Skeletal muscle satellite cell (primary cell): Measurements from ENCODE around the gene RAB11FIP2.
A peak's percentile ranks its signal among the peaks of the same experiment; 100 is the strongest.

Experiments used
- H3K27me3 ChIP-seq: 2 replicates; pipeline ENCODE4 v1.7.0; 2013; ENCODE audit warnings: low read length; ENCODE audit not compliant: control insufficient read depth, insufficient read depth
- H3K36me3 ChIP-seq: 2 replicates; pipeline ENCODE4 v1.7.0; 2013; ENCODE audit warnings: mild to moderate bottlenecking, control low read depth, low read length; ENCODE audit not compliant: insufficient read depth
- H3K4me1 ChIP-seq: 2 replicates; pipeline ENCODE4 v1.7.0; 2013; ENCODE audit warnings: low read length; ENCODE audit not compliant: control insufficient read depth, insufficient read depth
- H3K4me2 ChIP-seq: 2 replicates; pipeline ENCODE4 v1.7.0; 2013; ENCODE audit warnings: mild to moderate bottlenecking, low read length
- H3K4me3 ChIP-seq: 2 replicates; pipeline ENCODE4 v1.7.0; 2013; ENCODE audit warnings: low read length
- H3K9ac ChIP-seq: 2 replicates; pipeline ENCODE4 v1.7.0; 2013; ENCODE audit warnings: mild to moderate bottlenecking, low read depth, low read length, moderate library complexity
- H3K9me3 ChIP-seq: replicated peaks from 2 replicates; pipeline ENCODE4 v1.7.0; 2013; ENCODE audit warnings: mild to moderate bottlenecking, control low read depth, low read length

RAB11FIP2 gene

DNA sequence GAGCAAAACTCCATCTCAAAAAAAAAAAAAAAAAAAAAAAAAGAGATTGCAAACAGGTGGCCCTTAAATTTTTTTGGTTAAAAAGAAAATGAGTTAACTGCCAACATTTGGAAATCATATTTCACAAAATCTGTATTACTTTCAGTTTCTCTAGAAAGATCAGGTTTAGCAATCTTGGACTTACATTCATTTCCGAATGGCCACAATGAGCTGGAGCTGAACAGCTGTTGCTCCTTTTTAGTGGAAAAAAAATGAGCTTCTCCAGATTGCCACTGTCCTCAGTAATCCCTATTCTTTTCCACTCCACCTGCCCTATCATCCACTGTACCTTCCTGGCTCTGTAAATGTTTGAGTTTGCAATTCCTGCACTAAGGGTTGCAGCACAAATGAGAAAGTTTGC lies 43.6 kb downstream of the RAB11FIP2 start:
- Histone ChIP-seq H3K9ac (no peak overlapping the region), H3K9me3 (no peaks in the 10 kb centered on the region), H3K27me3 (no peaks in the 10 kb centered on the region), H3K36me3 (peaks cover 3% of the 10 kb centered on the region), H3K4me2 (no peak overlapping the region), H3K4me3 (no peak overlapping the region), H3K4me1 (no peaks in the 10 kb centered on the region)

DNA sequence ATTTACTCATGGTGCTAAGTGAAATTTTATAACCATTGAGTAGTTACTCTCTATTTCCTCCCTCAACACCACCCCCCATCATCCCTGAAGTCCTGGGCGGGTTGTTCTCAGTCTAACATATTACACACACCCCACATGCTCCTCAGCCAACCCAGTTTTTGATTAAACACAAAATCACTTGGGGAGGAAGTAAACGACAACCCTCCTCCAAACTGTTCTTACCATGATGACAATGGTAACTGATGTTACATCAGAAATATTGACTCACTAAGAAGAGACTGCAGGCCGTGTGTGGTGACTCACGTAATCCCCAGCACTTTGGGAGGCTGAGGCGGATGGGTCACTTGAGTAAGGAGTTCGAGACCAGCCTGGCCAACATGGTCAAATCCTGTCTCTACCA lies 44.2 kb downstream of the RAB11FIP2 start:
- H3K9ac ChIP-seq, result no peak overlapping the region
- no peaks in the 10 kb centered on the region for H3K27me3 ChIP-seq
- no peak overlapping the region for H3K4me3 ChIP-seq
- peaks cover 3% of the 10 kb centered on the region for H3K36me3 ChIP-seq
- H3K9me3 ChIP-seq, result no peaks in the 10 kb centered on the region
- H3K4me1 ChIP-seq, result no peaks in the 10 kb centered on the region
- H3K4me2 ChIP-seq, result no peak overlapping the region

DNA sequence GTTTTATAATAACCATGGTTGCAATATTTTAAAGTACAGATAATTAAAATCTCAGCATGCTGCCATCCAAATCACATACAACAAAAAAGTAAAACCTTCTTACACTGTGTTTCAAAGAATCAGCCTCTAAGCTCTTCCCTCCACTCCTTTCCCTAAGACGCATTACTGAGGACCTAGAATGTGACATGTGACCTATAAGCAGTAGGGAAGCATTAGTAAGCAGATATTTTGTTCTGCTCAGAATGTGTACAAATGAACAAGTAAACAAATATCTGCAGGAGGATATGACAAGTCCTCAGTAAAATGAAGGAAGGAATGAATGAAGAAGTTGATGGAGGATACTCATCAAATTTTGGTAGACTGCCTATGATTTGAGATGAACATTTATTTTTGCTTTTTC lies 49.1 kb downstream of the RAB11FIP2 start:
- no peaks in the 10 kb centered on the region for H3K36me3 ChIP-seq
- no peak overlapping the region for H3K4me2 ChIP-seq
- no peaks in the 10 kb centered on the region for H3K27me3 ChIP-seq
- no peaks in the 10 kb centered on the region for H3K4me1 ChIP-seq
- no peak overlapping the region for H3K9ac ChIP-seq
- no peak overlapping the region for H3K4me3 ChIP-seq
- H3K9me3 ChIP-seq, result no peaks in the 10 kb centered on the region

DNA sequence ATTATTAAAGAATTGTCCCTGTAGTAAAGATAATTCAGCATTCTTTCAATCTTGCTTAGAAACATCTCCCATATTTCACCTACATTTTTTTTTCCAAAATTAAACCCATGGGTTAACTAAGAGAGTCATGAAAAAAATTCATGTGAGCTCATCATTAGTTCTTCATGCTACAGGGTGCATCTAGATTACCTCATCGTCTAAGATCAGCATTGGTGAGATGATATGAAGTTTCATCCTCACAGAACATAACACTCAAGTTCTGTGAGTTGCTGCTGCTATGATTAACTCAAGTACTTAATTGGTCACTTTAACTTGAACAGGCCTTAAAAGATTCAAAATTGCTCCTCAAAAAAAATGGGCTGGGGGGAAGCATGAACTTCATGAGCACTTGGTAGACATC lies 50.0 kb downstream of the RAB11FIP2 start:
- H3K36me3 ChIP-seq, result no peaks in the 10 kb centered on the region
- H3K4me1 ChIP-seq, result no peaks in the 10 kb centered on the region
- H3K4me3 ChIP-seq, result no peak overlapping the region
- H3K9me3 ChIP-seq, result no peaks in the 10 kb centered on the region
- no peaks in the 10 kb centered on the region for H3K27me3 ChIP-seq
- no peak overlapping the region for H3K4me2 ChIP-seq
- H3K9ac ChIP-seq, result no peak overlapping the region

DNA sequence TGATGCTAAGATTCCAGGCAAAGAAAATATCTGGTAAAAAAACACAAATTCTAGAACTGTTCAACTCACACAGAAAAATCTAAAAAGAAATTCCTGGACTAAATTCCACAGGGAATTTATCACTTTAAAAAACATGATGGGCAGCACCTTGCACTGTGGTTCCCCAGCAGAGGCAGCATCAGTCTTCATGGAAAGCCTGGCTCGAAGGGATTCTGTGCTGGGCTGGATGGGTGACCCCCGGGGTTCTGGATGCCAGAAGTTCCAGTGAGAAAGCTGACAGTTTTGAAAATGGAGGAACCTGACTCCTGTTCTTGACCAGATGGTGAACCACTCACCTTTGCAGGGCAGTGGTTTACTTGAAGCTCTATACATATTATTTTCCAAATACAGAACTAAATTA lies 52.0 kb downstream of the RAB11FIP2 start:
- H3K9ac ChIP-seq, result no peak overlapping the region
- no peaks in the 10 kb centered on the region for H3K4me1 ChIP-seq
- H3K4me2 ChIP-seq, result no peak overlapping the region
- H3K4me3 ChIP-seq, result no peak overlapping the region
- no peaks in the 10 kb centered on the region for H3K36me3 ChIP-seq
- H3K27me3 ChIP-seq, result no peaks in the 10 kb centered on the region
- no peaks in the 10 kb centered on the region for H3K9me3 ChIP-seq

DNA sequence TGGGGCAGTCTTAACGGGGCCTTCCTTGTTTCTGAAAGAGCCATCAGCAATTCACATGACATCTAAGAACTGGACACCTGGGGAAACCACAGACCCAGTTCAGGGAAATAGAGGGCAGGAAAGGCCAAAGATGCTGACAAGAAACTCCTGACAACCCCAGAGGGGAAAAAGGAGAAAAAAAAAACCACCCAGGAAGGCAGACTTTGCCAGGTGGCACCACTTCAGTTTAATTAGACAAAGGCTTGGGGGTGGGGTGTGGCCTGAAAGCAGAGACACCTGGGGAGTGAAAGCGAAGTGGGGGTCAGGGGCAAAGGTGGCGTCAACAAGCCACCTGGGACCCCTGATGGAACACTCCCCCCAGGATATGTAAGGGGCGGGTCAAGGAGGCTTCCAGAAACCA lies 53.6 kb downstream of the RAB11FIP2 start:
- H3K36me3 ChIP-seq, result no peaks in the 10 kb centered on the region
- H3K4me2 ChIP-seq, result no peak overlapping the region
- H3K4me1 ChIP-seq, result no peaks in the 10 kb centered on the region
- H3K9me3 ChIP-seq, result no peaks in the 10 kb centered on the region
- no peak overlapping the region for H3K4me3 ChIP-seq
- H3K27me3 ChIP-seq, result no peaks in the 10 kb centered on the region
- no peak overlapping the region for H3K9ac ChIP-seq

DNA sequence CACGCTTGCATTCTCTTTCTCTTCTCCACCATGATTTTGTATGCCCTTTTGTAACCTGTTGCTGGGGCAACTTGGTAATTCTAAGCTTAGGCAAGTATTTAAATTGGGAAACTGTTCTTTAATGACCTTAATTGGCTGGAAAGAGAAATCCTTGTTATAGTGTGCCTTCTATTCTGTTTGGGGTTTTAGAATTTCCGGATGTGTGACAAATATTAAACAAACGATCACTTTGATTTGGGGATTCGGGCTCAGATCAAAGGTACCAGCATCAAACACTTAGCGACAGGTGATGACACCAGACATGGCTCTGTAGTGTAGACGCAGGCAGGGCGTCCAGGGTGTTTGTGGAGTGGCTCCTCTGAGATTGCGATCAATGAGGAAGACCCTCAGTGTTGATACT lies 55.0 kb downstream of the RAB11FIP2 start:
- Histone ChIP-seq H3K36me3 (no peaks in the 10 kb centered on the region), H3K9ac (no peak overlapping the region), H3K4me3 (no peak overlapping the region), H3K9me3 (no peaks in the 10 kb centered on the region), H3K4me1 (no peaks in the 10 kb centered on the region), H3K4me2 (no peak overlapping the region), H3K27me3 (no peaks in the 10 kb centered on the region)

DNA sequence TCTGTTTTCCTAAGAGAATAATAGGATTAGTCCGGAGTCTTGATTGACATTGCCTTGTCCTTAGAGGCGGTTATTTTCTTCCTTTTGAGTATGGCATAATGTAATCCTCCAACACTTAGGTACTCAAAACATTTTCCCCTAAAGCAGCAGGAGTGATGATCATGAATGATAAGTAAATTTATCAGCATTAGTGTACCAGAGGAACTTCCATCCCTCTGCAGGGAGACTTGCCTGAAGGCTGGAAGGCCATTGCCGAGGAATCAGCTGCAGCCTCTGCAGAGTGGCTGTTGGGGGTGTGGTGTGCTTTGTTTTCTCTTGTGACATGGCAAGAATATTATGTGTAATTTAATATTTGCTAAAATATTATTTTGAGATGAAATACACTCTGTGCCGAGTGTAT lies 56.8 kb downstream of the RAB11FIP2 start:
- no peak overlapping the region for H3K9ac ChIP-seq
- H3K9me3 ChIP-seq, result no peaks in the 10 kb centered on the region
- no peak overlapping the region for H3K4me2 ChIP-seq
- H3K4me1 ChIP-seq, result no peaks in the 10 kb centered on the region
- H3K36me3 ChIP-seq, result no peaks in the 10 kb centered on the region
- no peaks in the 10 kb centered on the region for H3K27me3 ChIP-seq
- H3K4me3 ChIP-seq, result no peak overlapping the region

DNA sequence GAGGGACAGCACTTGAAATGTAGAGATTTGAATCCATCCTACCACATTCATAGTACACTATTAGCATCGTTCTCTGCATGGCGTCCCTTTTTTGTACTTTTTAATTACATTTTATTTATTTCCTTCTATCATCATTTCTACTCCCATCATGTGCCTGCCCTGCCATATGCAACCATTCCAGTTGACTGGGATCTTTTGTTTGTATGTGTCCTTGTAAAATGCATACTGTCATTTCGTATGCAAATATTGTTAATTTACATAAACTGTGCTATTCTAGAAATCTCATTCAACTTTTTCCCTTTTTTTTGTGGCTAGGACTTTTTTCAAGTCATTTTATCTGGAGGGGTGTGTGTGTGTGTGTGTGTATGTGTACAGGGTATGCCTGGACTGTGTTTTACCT lies 57.9 kb downstream of the RAB11FIP2 start:
- Histone ChIP-seq H3K36me3 (no peaks in the 10 kb centered on the region), H3K4me3 (no peak overlapping the region), H3K4me1 (no peaks in the 10 kb centered on the region), H3K9ac (no peak overlapping the region), H3K9me3 (no peaks in the 10 kb centered on the region), H3K4me2 (no peak overlapping the region), H3K27me3 (no peaks in the 10 kb centered on the region)

DNA sequence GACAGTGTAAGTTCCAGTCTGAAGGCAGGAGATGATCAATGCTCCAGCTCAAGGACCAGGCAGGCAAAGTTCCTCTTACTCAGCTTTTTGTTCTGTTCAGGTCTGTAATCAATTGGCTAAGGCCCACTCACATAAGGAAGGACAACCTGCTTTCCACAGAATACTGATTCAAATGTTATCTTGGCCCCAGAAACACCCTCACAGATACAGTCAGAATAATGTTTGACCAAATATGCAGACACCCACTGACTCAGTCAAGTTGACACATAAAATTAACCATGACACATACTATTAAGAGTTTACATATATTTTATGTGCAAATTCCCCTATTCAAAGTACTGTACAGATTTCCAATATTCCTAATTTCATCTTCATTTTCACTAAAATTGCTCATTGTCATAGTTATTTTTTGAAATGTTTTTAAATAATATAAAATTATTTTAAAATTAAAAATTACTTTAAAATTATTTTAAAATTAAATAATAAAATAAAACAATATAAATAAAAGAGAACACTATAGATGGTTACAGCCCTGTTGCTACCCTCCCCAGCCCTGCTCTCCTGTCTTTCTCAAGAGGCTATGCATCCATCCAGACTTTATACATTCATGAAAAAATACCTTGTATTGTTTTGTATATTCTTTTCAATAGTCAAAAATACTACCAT lies 59.4 kb downstream of the RAB11FIP2 start:
- H3K9me3 ChIP-seq, result no peaks in the 10 kb centered on the region
- no peak overlapping the region for H3K4me3 ChIP-seq
- H3K36me3 ChIP-seq, result no peaks in the 10 kb centered on the region
- no peaks in the 10 kb centered on the region for H3K27me3 ChIP-seq
- H3K4me1 ChIP-seq, result no peaks in the 10 kb centered on the region
- H3K4me2 ChIP-seq, result no peak overlapping the region
- no peak overlapping the region for H3K9ac ChIP-seq

DNA sequence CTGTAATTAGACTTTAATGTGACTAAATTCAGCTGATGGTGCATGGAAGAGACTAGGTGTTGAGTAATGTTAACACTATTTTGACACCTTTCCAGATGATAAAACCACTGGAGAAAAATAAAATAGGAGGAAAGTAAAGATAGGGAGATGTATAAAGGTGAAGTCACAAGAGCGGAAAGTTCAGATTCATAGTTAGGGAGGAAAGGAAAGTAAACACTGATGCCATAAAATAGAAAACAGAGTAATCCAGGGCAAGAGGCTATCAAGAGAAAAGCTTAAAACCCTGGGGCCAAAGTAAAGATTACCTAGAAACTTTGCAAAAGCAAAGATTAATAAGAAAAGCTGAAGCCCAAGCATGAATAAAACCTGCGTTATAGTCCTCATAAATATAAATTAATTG lies 62.8 kb downstream of the RAB11FIP2 start:
- Histone ChIP-seq H3K4me3 (no peak overlapping the region), H3K4me1 (peaks cover 13% of the 10 kb centered on the region), H3K4me2 (no peak overlapping the region), H3K36me3 (no peaks in the 10 kb centered on the region), H3K9ac (no peak overlapping the region), H3K27me3 (no peaks in the 10 kb centered on the region), H3K9me3 (no peaks in the 10 kb centered on the region)

DNA sequence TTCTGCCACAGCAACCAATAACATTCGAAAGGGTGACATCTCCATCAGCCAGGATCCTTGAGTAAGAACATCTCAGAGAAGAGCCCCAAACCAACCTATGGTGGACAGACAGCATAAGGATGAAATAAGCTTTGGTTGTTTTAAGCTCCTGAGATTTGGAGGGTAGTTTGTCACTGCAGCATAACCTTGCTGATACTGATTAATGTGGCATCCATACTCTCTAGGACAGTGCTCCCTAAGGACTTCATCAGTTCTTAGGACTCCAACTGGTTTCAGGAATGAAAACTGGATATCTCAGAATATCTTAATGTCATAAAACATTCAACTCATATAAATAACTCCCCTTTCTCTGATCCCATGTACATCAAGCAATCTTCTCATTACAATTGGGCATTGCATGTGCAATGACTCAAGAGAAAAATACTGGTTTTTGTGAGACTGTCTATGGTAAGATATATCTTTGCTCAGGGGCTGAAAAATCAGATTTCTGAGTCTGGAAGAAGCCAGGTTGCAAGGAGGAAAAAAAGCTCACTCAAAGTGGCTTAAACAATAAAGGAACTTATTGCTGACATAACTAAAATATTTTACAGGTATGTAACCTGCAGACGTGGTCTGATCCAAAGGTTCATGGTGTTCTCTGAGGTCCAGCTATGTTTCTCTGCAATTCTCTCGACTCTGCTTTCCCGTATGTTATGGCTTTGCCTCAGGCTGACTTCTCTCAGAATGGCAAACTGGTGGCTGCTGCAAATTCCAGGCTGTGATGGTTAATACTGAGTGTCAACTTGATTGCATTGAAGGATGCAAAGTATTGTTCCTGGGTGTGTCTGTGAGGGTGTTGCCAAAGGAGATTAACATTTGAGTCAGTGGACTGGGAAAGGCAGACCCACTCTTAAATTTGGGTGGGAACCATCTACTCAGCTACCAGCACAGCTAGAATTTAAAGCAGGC lies 65.7 kb downstream of the RAB11FIP2 start:
- no peaks in the 10 kb centered on the region for H3K36me3 ChIP-seq
- no peaks in the 10 kb centered on the region for H3K9me3 ChIP-seq
- H3K27me3 ChIP-seq, result no peaks in the 10 kb centered on the region
- H3K4me2 ChIP-seq, result peak overlapping the region; percentile 7
- peaks cover 13% of the 10 kb centered on the region for H3K4me1 ChIP-seq
- H3K9ac ChIP-seq, result no peak overlapping the region
- no peak overlapping the region for H3K4me3 ChIP-seq
